Right renal pelvis (tissue), 4 donors: Measurements from ENCODE around the gene IGFLR1. TPM values are rescaled to one million over a fixed set of nuclear protein-coding genes. Genes with fewer than 3 reads are reported as not detected.
"Not testable (repeated sequence)": the region's sequence is repeated elsewhere in the genome, so short reads cannot be mapped to it uniquely, and the experiment has no call there.

ENCODE experiments used
- DNase-seq, 4 donors: peaks; one replicate each; pipeline ENCODE4 v3.0.0-alpha.2; 2013; ENCODE audit warnings: low read depth in 4 of 4, low spot score in 3 of 4, missing footprints in 1 of 4
- polyA plus RNA-seq, 4 donors: library from polyadenylated mRNA; unstranded; fragments of 120-200 nt; gene quantifications; one replicate each; pipeline ENCODE4 v1.2.1, GENCODE V29; 2013; ENCODE audit not compliant: insufficient read length in 4 of 4

IGFLR1 gene
- polyA plus RNA-seq, 4 donors, result 2.1 to 4.0 (median 2.9) TPM

DNA sequence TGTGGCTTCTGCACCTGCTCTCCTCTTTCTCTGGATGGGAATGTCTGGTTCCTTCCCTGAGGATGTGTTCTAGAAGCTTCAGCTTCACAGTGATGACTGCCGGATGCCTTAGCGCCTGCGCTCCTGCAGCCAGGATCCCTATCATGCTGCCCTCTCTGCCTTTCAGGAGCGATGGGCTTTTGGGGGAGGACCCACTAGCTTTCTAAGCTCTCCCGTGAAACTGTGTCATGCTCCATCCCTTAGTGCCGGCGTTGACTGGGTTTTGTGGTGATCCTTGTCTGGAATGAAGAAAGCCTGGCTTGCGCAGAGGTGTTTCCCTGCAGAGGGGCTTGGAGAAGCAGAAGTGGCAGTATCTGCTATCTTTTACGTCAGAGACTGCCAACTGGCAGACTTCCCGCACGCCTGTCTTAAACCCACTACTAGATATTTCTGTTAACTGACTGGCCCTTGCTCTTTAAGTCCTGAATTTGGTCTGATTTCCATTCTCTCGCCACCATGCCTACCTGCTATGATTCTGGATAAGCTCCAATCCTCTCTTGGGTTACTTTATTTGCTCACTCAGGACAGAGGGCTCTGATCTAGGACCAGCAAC lies 28.3 kb downstream of the IGFLR1 start:
- no peak for DNase-seq

GRCh38 chr19:35713506-35713850 lies 28.8 kb downstream of the IGFLR1 start:
- no peak for DNase-seq

GRCh38 chr19:35712567-35713505 lies 29.4 kb downstream of the IGFLR1 start:
- no peak for DNase-seq

GRCh38 chr19:35710784-35711723 lies 31.2 kb downstream of the IGFLR1 start:
- DNase-seq, result no peak

DNA sequence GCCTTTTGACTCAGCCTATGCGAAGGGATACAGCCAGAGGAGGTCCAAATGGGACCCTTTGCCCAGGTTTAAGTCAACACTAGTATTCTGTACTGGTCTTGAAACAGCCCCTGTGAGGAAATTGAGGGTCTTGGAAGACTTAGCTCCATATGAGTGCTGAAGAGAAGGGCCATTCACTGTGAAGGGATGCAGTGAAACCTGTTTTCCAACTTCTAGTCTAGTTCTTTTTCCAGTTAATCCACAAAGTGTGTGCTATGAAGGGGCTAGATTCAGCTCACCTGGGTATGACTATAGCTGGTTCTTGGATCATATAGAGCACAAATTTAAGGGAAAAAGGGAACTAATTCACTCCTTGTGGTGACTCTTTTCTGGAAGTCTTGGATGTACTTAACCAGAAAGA lies 33.9 kb downstream of the IGFLR1 start:
- no peak for DNase-seq

- DNase-seq, result no peak
These were observed 38.0 kb downstream of the IGFLR1 start, which contains the start of gene ZBTB32 for GRCh38 chr19:35704218-35704617. Gene ZBTB32 (plus strand): TSS chr19:35704558. CDS start chr19:35714627, 10,069 bp downstream.

- DNase-seq, result no peak
These were observed 38.9 kb downstream of the IGFLR1 start for GRCh38 chr19:35703343-35703742.

GRCh38 chr19:35702223-35703012 lies 39.8 kb downstream of the IGFLR1 start:
- peak; percentile 87 to 92 (median 90) for DNase-seq

DNA sequence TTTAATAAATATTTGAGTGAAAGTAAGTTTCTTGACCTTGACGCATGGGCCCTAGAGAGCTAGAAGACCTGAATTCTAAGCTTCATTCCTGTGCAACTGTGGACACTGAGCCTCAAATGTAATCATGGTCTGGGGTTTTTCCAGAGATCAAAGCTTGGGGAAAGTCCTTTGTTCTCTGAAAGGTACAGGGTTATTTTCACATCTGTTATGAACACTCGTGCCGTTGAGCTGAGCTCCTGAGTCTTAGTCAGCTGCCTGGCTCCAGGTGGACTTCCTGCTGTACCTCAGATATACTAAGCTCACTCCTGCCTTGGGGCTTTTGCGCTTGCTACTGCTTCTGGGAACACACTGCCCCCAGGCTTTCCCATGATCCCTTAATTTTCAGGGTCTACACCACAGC lies 45.4 kb downstream of the IGFLR1 start:
- no peak for DNase-seq

- DNase-seq, result no peak
These were observed 46.3 kb downstream of the IGFLR1 start for GRCh38 chr19:35695895-35696422.

DNA sequence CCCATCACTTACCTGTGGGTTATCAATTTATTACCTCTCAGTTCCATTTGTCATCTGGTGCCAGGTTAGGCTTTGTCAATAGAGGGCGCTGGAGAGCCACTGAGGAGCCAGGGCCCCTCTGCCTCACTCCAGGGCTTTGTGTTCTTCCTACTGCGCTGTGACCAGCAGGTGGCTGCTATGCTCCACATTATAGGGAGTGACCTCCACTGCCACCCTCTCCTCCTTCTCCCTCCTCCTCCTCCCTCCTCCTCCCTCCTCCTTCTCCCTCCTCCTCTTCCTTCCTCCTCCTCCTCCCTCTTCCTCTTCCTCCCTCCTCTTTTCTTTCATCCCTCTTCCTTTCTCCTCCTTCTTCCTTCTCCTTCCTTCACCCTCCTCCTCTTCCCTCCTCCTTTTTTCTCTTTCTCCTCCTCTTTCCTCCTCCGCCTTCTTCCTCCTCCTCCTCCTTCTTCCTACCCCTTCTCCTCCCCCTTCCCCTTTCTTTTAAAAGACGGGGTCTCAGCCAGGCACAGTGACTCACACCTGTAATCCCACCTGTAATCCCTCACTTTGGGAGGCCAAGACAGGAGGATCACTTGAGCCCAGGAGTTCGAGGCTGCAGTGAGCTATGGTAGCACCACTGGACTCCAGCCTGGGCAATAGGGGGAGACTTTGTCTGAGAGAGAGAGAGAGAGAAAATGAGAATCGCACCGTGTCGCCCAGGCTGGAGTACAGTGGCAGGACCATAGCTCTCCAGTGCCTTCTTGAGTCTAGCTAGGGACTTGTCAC lies 48.2 kb downstream of the IGFLR1 start:
- DNase-seq, result peak; percentile 71 to 75 (median 72)

GRCh38 chr19:35693422-35693821 lies 48.8 kb downstream of the IGFLR1 start:
- DNase-seq, result no peak

DNA sequence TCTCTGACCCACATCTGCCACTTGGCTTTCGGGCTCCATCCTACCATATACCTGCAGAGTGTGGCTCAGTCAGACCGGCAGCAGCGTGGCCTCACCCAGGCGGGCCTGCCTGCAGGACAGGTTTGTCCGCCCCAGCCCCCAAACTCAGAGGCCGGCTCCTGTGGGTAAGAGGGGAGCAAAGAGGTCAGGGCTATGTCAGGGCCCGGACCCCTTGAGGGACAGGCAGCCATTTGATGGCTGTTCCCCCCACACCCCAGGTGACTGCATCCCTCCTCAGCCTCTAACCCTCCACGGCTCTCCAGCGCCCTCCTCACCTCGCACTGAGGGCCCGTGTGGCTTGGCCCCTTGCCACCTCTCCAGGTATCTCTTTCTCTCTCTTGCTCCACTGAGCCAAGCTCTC lies 50.2 kb downstream of the IGFLR1 start:
- no peak for DNase-seq

- not testable (repeated sequence) for DNase-seq
These were observed 51.1 kb downstream of the IGFLR1 start for GRCh38 chr19:35691106-35691505.

DNA sequence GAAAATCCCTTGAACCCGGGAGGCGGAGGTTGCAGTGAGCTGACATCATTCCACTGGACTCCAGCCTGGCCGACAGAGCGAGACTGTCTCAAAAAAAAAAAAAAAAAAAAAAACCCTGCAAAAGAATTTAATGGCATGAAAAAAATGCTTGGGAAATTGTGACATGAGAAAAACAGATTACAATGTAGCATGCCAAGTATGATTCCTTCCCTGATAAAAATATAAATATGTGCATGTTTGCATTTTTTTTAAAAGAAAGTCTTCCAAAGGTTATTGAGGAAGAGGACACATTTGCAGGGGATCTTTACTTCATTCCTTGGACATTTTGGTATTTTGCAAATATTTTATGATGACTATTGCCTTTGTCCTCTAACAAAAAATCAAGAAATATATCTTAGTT lies 52.4 kb downstream of the IGFLR1 start:
- DNase-seq, result no peak
